Fibroblast of skin of abdomen (primary cell): ENCODE data around the gene ADGRB3.
"Not testable (repeated sequence)": the region's sequence is repeated elsewhere in the genome, so short reads cannot be mapped to it uniquely, and the experiment has no call there.

Source experiments
- DNase-seq: peaks from one replicate; pipeline ENCODE4 v3.0.0-alpha.2; 2013

Gene ADGRB3

DNA sequence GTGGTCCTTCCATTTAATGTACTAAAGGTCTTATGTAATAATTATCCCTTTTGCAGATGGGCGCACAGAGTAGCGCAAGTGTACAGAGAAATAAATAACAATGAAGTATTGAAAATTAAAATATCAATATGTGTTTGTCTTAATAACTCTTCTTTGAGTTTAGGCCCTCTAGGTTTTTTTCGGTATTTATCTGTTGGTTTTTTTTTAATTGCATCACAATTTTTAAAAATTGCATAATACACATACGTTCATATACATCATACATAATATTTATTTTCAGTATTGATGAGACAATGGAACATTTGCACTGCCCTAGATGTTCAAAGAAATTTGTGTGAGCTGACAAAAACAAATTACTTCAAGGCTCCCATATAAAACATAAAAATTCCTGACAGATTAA is 15.1 kb downstream of the ADGRB3 start:
- no peak for DNase-seq

DNA sequence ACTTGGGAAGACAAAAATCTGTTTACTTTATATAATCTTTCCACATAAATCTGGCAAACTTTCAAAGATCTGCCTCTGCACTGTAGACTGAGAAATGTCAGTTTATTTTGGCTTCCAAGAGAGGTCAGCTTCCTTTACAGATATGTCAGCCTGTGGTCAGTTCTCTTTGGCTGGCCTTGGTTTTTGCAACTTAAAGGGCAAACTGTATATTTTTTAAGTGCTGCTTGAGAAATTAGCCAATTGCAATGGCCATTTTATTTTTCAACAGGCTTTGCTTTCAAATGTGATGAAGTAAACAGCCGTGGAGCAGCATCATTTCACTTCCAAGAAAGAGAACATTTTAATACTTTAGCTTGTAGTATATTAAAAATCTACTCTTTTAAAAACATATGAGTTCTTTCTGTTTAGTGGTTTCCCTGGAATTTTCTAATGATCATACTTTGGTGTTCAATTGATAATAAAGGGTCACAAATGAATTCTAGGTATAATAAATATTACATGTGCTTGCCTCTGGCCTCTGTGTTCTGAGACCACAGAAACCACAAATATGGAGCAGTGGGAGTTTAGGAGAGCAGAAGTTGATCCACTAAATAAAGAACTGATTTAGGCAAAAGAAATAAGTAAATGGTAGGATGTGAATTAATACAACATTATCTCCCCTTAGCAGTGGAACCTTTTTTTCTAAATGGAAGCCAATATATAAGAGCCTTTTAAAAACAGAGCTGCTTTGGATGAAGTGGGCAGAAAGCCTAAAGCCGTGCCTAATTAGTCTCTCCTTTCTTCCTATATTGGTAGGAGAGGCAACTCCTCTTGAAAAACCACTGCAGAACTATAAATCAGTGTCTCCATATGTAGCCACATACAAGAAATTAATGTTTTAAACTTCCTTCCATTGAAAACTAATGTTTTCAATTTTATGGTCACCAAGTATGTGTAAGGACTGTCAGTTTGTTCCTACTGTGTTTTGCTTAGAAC is 16.2 kb downstream of the ADGRB3 start:
- DNase-seq: peak; percentile 81

DNA sequence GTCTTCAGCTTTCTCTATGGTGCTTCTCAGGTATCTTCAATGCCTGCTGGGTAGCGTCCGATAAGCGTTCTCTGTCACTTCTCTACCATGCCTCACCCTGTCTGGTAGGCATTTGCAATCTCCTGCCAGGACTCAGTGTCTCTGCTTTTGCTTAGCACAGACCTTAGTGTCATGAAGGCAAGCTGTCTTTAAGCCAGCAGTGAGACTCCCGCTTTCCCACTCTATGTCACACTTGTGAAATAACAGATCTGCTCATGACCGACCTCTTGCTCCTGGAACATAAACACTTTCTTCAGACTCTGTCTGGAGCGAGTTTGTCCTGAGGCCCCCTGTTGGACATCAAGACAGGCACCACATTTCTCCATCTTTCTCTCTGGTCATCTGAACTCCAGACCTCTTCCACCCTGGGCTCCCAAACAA is 17.0 kb downstream of the ADGRB3 start:
- DNase-seq: no peak

DNA sequence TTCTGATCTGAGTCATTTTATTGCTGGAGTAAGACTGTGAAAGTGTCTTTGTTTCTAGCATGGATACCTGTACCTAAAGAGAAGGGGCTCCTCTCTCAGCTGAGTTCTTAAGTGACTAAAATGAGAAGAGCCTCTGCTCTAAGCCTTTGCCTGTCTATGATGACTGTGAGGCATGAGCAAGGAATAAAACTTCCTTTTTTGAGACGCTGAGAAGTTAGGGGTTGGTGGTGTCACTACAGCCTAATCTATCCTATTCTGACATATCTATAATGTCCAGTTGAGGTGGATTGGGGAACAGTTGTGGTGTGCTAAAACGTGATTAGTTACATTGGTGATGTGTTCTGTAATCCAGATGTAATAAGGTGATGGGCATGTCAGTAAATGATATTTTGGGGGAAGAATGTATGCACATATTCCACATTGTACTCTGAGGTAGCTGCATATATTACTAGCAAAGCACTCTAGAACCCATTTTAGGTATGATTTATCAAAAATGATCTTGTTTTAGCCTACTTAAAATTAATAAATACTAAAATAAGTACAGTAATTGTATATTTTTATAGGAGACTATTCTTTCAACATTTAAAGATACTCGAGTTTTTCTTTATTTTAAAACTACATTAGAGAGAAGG is 18.1 kb downstream of the ADGRB3 start:
- no peak for DNase-seq

DNA sequence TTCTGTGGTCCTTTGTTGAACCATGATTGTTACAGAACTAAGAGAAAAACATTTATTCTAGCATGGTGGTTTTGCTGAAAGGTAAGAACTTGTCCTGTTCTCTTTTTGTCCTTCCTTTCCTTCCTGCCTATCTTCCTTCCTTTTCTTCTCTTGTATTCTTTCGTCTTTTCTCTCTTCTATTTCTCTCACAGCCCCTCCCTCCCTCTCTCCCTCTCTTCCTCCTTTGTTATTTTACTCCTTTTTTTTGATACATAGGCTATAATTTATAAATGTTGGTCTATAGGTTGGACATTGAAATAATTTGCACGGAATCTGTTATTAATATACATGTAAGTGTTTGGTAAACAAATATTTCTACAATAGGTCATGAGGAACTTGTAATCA is 18.6 kb downstream of the ADGRB3 start:
- DNase-seq: no peak

- no peak for DNase-seq
Observed at GRCh38 chr6:68654134-68654533, 19.1 kb downstream of the ADGRB3 start.

DNA sequence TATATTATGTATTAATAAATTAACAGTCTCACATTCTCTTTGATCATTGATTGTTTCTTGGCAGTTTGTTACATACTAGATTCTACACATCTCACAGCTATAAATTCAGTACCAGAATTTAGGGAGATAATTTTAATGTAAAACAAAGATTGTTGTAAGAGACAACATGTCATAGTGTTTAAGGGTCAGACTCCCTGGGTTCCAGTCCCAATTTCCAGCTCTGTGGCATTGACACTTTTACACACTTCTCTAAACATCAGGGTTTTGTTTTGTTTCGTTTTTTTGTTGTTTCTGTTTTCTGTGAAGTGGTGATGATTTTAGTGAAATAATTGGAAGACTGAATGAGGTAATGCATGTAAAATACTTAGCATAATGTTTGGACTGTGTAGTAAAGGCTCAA is 19.9 kb downstream of the ADGRB3 start:
- DNase-seq: no peak

GRCh38 chr6:68657374-68658139 is 22.5 kb downstream of the ADGRB3 start:
- DNase-seq: no peak

- DNase-seq: no peak
Observed at GRCh38 chr6:68658338-68658737, 23.3 kb downstream of the ADGRB3 start.

- no peak for DNase-seq
Observed at GRCh38 chr6:68673255-68673654, 38.2 kb downstream of the ADGRB3 start.

- DNase-seq: no peak
Observed at GRCh38 chr6:68675548-68675947, 40.5 kb downstream of the ADGRB3 start.

GRCh38 chr6:68676094-68676493 is 41.0 kb downstream of the ADGRB3 start:
- DNase-seq: not testable (repeated sequence)

DNA sequence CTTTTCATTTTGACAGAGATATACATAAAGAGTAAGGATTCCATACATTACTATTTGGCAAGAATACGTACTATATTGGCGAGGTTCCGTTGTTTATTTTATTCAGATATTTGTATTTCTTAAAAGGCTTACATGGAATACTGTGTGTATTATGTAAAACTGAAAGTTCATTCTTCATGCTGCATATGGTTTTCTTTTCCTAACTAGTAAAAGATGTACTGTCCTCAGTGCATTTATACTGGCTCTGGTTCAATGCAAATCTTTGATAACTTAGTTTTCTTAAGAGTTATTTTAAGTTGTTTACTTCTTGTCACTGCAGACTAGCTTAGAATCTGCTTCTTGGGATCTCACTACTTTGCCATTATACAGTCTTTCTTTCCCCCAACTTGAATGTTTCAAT is 42.0 kb downstream of the ADGRB3 start:
- DNase-seq: no peak

DNA sequence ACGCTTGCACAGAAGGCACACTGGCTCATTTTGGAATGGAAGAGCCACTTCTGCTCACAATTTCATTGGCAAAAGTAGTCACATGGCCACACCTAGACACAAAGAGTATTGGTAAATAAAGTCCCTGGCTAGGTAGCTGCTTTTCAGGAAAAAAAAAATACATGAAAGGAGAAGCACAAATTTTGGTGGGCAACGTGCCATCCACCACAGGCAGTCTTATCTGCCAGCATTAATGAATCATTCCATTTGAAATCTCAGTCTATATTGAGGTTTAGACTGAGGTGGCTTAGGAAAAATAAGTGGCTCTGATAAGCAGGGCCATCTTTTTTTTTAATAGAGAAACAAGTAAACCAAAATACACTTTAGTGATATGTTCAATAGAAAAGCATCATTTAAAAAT is 44.3 kb downstream of the ADGRB3 start:
- DNase-seq: no peak

GRCh38 chr6:68680264-68680663 is 45.2 kb downstream of the ADGRB3 start:
- DNase-seq: no peak

DNA sequence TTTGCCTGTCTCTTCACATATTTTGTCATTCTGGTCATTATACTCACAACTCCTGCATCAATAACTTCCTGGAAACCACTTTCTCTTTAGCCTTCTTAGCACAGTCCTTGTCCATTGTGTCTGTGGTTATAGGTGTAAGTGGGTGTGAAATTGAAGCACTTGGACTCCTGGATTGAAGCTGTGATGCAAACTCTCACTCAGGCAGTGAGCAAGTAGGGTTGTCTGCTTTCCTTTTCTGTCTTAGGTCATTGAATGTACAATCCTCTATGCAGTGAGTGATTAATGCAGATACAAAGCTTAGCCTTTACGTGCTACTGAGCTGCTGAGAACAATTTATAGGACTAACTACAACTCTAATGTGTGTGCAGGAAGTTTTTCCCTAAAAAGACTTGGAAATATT is 54.8 kb downstream of the ADGRB3 start:
- no peak for DNase-seq

- DNase-seq: no peak
Observed at GRCh38 chr6:68691120-68691519, 56.0 kb downstream of the ADGRB3 start.

DNA sequence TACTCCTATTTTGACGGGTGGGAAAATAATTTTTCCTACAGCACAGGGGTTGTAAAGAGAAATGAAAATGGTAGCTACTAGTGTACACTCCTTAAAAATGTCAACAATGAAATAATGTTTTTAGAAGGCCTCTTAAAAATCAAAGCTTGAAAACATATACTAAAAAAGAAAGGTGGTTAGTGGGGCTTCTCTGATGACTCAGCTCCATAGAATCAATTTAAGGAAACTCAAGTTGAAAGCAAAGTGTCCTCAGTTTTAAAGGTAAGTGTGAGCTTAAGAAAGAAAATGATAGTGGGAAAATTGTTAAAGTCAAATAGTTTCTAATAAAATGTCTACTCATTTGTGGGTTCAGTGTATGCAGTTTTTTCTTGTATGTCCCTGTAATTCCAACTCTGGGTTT is 58.2 kb downstream of the ADGRB3 start:
- DNase-seq: no peak

- DNase-seq: no peak
Observed at GRCh38 chr6:68695403-68695802, 60.3 kb downstream of the ADGRB3 start.

- DNase-seq: no peak
Observed at GRCh38 chr6:68695838-68696237, 60.8 kb downstream of the ADGRB3 start.

DNA sequence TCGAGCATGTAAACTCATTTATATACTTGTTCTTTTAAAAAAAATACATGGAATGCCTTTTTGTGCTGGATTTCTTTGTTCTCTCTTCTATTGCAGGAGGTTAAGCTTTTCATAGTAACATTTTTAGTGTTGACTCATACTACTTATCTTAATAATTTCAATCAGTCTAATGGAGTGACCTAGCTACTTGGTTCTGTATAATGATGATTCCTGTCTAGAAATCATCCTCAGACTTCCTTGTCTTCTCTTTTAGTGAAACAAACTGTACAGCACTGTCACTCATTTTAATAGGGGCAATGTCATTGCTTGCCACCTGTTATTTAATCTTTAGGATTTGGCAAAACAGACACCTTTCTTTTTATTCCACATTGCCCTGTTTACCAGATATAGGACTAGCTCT is 62.3 kb downstream of the ADGRB3 start:
- no peak for DNase-seq

- no peak for DNase-seq
Observed at GRCh38 chr6:68701159-68701558, 66.1 kb downstream of the ADGRB3 start.

GRCh38 chr6:68704485-68704884 is 69.4 kb downstream of the ADGRB3 start:
- no peak for DNase-seq
